ENCODE data around the gene TTBK1. TPM values are rescaled to one million over a fixed set of nuclear protein-coding genes. Genes with fewer than 3 reads are reported as not detected.

Gene TTBK1
- polyA plus RNA-seq, 1 of the 3 experiments (the other 2 are of a cell fraction) = 0.94 TPM

GRCh38 chr6:43297644-43298564, 54.6 kb downstream of the TTBK1 start, which contains the start of gene SLC22A7 (continued):
- no peak for TF ChIP-seq REST (IDR thresholded peaks at IDR 0.05; ENCODE audit: low read depth, low read length)

- Histone ChIP-seq H3K27me3 (ENCODE audit: insufficient read depth) (peaks cover 6% of the 10 kb centered on the region; the same call in 1 of the 2 replicates), H3K9me2 (no peaks in the 10 kb centered on the region), H3K4me1 (ENCODE audit: control insufficient read depth in 1 of 2, insufficient read depth in 2 of 2, low read depth in 1 of 2, low read length in 1 of 2) (peaks cover 0 to 10% of the 10 kb centered on the region in 2 experiments; a peak in 1 of 4 replicates), H3K9me3 (no peaks in the 10 kb centered on the region), H3K4me2 (no peak overlapping the region), H3F3A (replicated peaks; ENCODE audit: insufficient read depth) (no peaks in the 10 kb centered on the region), H4K20me1 (ENCODE audit: insufficient read depth) (no peaks in the 10 kb centered on the region), H3K27ac (ENCODE audit: low read depth in 2 of 2, low read length in 1 of 2) (no peak overlapping the region), H2AFZ (ENCODE audit: low read depth) (no peak overlapping the region), H3K79me2 (ENCODE audit: insufficient read depth) (no peaks in the 10 kb centered on the region), H3K9ac (no peak overlapping the region), H3K4me3 (ENCODE audit: low read depth in 2 of 2, low read length in 1 of 2) (no peak overlapping the region), H3K36me3 (replicated peaks in 1 of 2; ENCODE audit: control insufficient read depth in 1 of 2, insufficient read depth in 2 of 2, low read length in 1 of 2) (no peaks in the 10 kb centered on the region)
- CTCF ChIA-PET = interaction anchor here (1.3 to 2.8 kb wide), 4 partner anchors 9 to 69 kb away, joined by 4 to 16 read pairs (median 8); partner anchors contain the start of gene DNPH1
- no peak for TF ChIP-seq TEAD4 (IDR thresholded peaks at IDR 0.05; ENCODE audit: borderline replicate concordance, insufficient read depth)
- TF ChIP-seq POLR2AphosphoS5 (IDR thresholded peaks at IDR 0.05; ENCODE audit: low read depth, low read length) = no peak
- POLR2A ChIA-PET = interaction anchor here (0.6 kb wide), 1 partner anchor 745 kb away, joined by 3 read pairs; no protein-coding TSS in a partner anchor
- 40% methylated on average over 5 of the region's 12 CpGs for WGBS (ENCODE audit: low lambda C conversion rate)
- no peak for DNase-seq
These were observed 55.5 kb downstream of the TTBK1 start for GRCh38 chr6:43298565-43299337.

GRCh38 chr6:43299338-43300293, 56.3 kb downstream of the TTBK1 start:
- no peaks in the 10 kb centered on the region for H4K20me1 ChIP-seq (ENCODE audit: insufficient read depth)
- H3K4me3 ChIP-seq (ENCODE audit: low read depth in 2 of 2, low read length in 1 of 2) = no peak overlapping the region
- WGBS (ENCODE audit: low lambda C conversion rate) = 71% methylated on average over 17 of the region's 18 CpGs
- no peaks in the 10 kb centered on the region for H3K36me3 ChIP-seq (replicated peaks in 1 of 2; ENCODE audit: control insufficient read depth in 1 of 2, insufficient read depth in 2 of 2, low read length in 1 of 2)
- no peaks in the 10 kb centered on the region for H3F3A ChIP-seq (replicated peaks; ENCODE audit: insufficient read depth)
- DNase-seq = peak; percentile 79
- no peak overlapping the region for H2AFZ ChIP-seq (ENCODE audit: low read depth)
- ChIA-PET CTCF (interaction anchor here (1.1 to 2.8 kb wide), 5 partner anchors 10 to 70 kb away, joined by 3 to 16 read pairs (median 7); partner anchors contain the start of genes DNPH1 and ZNF318), POLR2A (no interaction called here)
- H3K9me2 ChIP-seq = no peaks in the 10 kb centered on the region
- H3K79me2 ChIP-seq (ENCODE audit: insufficient read depth) = no peaks in the 10 kb centered on the region
- no peak overlapping the region for H3K27ac ChIP-seq (ENCODE audit: low read depth in 2 of 2, low read length in 1 of 2)
- TF ChIP-seq GATA2 (CRISPR knock-in tag; IDR thresholded peaks at IDR 0.05) (peak; percentile 63), FOXJ3 (CRISPR knock-in tag; IDR thresholded peaks at IDR 0.05) (no peak), RAD21 (IDR thresholded peaks at IDR 0.05; ENCODE audit: low read length) (peak; percentile 48)
- H3K4me2 ChIP-seq = no peak overlapping the region
- H3K4me1 ChIP-seq (ENCODE audit: control insufficient read depth in 1 of 2, insufficient read depth in 2 of 2, low read depth in 1 of 2, low read length in 1 of 2) = peaks cover 0 to 10% of the 10 kb centered on the region in 2 experiments; a peak in 1 of 4 replicates
- no peak overlapping the region for H3K9ac ChIP-seq
- no peaks in the 10 kb centered on the region for H3K9me3 ChIP-seq
- H3K27me3 ChIP-seq (ENCODE audit: insufficient read depth) = peaks cover 6% of the 10 kb centered on the region; the same call in 1 of the 2 replicates
